GM18517 (cell line): ENCODE measurements around the gene PHACTR4.
"Not testable (repeated sequence)": the region's sequence is repeated elsewhere in the genome, so short reads cannot be mapped to it uniquely, and the experiment has no call there.

ENCODE experiments used
- ATAC-seq: cut with Tn5 transposase; IDR thresholded peaks from one replicate; pipeline ENCODE4 v1.9.1; 2021; ENCODE audit warnings: mild to moderate bottlenecking, moderate library complexity; ENCODE audit not compliant: unreplicated experiment

PHACTR4 gene

GRCh38 chr1:28370239-28371009 lies 884 bp downstream of the PHACTR4 start:
- no peak for ATAC-seq

- ATAC-seq, result no peak
These were observed 1.5 kb downstream of the PHACTR4 start for GRCh38 chr1:28371010-28371377.

GRCh38 chr1:28373450-28373849 lies 3.9 kb downstream of the PHACTR4 start:
- ATAC-seq, result not testable (repeated sequence)

GRCh38 chr1:28374297-28374696 lies 4.8 kb downstream of the PHACTR4 start:
- no peak for ATAC-seq

- not testable (repeated sequence) for ATAC-seq
These were observed 6.1 kb downstream of the PHACTR4 start for GRCh38 chr1:28375598-28375997.

- ATAC-seq, result not testable (repeated sequence)
These were observed 6.7 kb downstream of the PHACTR4 start for GRCh38 chr1:28376195-28376594.

GRCh38 chr1:28378906-28379305 lies 9.4 kb downstream of the PHACTR4 start:
- no peak for ATAC-seq

- ATAC-seq, result no peak
These were observed 10.9 kb downstream of the PHACTR4 start for GRCh38 chr1:28380394-28380793.

GRCh38 chr1:28383785-28384184 lies 14.2 kb downstream of the PHACTR4 start:
- not testable (repeated sequence) for ATAC-seq

GRCh38 chr1:28392027-28392652 lies 22.6 kb downstream of the PHACTR4 start:
- ATAC-seq, result no peak

- no peak for ATAC-seq
These were observed 24.6 kb downstream of the PHACTR4 start for GRCh38 chr1:28394136-28394535.

GRCh38 chr1:28395181-28395580 lies 25.6 kb downstream of the PHACTR4 start:
- ATAC-seq, result no peak

- ATAC-seq, result no peak
These were observed 32.2 kb downstream of the PHACTR4 start for GRCh38 chr1:28401760-28402159.

GRCh38 chr1:28409090-28409489 lies 39.5 kb downstream of the PHACTR4 start:
- no peak for ATAC-seq

GRCh38 chr1:28411656-28412055 lies 42.1 kb downstream of the PHACTR4 start:
- ATAC-seq, result no peak

- no peak for ATAC-seq
These were observed 43.2 kb downstream of the PHACTR4 start for GRCh38 chr1:28412731-28413130.

- no peak for ATAC-seq
These were observed 47.1 kb downstream of the PHACTR4 start for GRCh38 chr1:28416509-28417194.

- ATAC-seq, result no peak
These were observed 47.9 kb downstream of the PHACTR4 start for GRCh38 chr1:28417441-28417922.

- no peak for ATAC-seq
These were observed 48.5 kb downstream of the PHACTR4 start for GRCh38 chr1:28417926-28418637.

- no peak for ATAC-seq
These were observed 52.2 kb downstream of the PHACTR4 start for GRCh38 chr1:28421744-28422143.

- no peak for ATAC-seq
These were observed 57.3 kb downstream of the PHACTR4 start for GRCh38 chr1:28426831-28427230.
